Measurements from ENCODE around the gene BRCA2. TPM values are rescaled to one million over a fixed set of nuclear protein-coding genes. Genes with fewer than 3 reads are reported as not detected.

The BRCA2 gene
- polyA plus RNA-seq, 1 experiment, result 0.91 TPM

DNA sequence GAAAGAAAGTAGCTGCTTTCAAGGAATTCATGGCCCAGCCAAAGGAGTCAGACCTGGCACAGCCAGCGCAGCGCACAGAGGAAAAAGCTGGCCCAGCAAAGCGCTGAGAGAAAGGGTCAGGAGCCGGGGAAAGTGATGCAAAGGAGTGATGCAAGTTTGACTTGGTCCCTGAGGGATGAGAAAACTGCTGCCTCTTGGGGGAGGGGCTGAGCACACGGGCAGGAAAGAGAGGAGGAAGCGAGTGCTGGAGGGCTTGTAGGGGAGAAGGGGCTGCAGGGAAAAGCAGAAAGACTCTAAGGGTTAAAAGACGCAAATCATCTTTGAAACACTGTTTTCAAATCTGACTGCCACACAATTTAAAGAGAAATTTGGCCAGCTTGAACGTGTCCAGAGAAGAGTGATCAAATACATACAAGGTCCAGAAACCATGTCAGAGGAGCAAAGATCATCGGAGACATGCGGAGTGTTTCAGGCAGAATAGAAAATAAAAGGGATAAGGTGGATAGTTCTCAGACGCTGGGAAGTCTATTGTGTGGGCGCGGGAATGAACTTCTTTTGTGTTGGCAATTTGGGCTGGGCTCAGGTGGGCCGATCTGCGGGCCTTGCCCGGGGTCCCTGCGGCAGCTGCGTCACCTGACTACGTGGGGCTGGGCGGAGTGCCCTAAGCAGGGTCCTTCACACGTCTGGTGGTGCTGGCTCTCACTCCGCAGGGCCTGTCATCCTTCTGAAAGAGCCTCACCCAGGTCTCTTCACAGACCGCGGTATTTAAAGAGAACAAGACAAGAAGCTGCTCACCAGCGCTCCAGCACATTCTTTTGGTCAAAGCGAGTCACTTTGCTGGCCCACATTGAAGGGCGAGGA, 94.5 kb downstream of the BRCA2 start:
- TF ChIP-seq, protein P1, sequence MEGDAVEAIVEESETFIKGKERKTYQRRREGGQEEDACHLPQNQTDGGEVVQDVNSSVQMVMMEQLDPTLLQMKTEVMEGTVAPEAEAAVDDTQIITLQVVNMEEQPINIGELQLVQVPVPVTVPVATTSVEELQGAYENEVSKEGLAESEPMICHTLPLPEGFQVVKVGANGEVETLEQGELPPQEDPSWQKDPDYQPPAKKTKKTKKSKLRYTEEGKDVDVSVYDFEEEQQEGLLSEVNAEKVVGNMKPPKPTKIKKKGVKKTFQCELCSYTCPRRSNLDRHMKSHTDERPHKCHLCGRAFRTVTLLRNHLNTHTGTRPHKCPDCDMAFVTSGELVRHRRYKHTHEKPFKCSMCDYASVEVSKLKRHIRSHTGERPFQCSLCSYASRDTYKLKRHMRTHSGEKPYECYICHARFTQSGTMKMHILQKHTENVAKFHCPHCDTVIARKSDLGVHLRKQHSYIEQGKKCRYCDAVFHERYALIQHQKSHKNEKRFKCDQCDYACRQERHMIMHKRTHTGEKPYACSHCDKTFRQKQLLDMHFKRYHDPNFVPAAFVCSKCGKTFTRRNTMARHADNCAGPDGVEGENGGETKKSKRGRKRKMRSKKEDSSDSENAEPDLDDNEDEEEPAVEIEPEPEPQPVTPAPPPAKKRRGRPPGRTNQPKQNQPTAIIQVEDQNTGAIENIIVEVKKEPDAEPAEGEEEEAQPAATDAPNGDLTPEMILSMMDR (IDR thresholded peaks at IDR 0.05; ENCODE audit: insufficient read depth, low read depth, low read length), result no peak
- DNase-seq (ENCODE audit: low read depth), result no peak
- no peaks in the 10 kb centered on the region for H3K27me3 ChIP-seq (ENCODE audit: control insufficient read depth, insufficient read depth, low read length)
- no peaks in the 10 kb centered on the region for H3K36me3 ChIP-seq (ENCODE audit: control insufficient read depth, insufficient read depth, low read length)
- ChIA-PET POLR2A (no interaction called here), CTCF (interaction anchor here (1.4 kb wide), 1 partner anchor 34 kb away, joined by 4 read pairs; no protein-coding TSS in a partner anchor)
- H3K4me3 ChIP-seq (ENCODE audit: low read depth, low read length), result no peak overlapping the region

DNA sequence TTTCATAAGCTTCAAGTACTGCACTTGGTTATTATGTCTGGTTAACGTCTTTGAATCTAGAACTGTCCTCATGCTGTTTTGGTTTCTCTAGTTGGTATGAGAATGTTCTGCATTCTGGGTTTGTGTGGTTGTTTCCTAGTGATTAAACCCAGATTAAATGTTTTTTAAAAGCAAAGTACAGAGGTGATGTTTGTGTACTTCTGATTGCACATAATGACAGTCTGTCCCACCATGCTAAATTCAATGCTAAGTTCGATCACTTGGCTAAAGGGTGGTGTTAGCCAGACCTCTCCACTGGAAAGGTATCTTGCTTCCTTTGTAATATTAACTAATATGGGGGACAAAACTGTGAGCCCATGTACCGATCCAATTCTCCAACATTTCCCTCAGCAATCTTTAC, 98.0 kb downstream of the BRCA2 start:
- CTCF ChIA-PET, result interaction anchor here (1.0 to 2.1 kb wide), 2 partner anchors 11 to 12 kb away, joined by 3 to 7 read pairs; no protein-coding TSS in a partner anchor
- Histone ChIP-seq H3K27me3 (ENCODE audit: control insufficient read depth, insufficient read depth, low read length) (no peaks in the 10 kb centered on the region), H3K36me3 (ENCODE audit: control insufficient read depth, insufficient read depth, low read length) (no peaks in the 10 kb centered on the region), H3K4me3 (ENCODE audit: low read depth, low read length) (no peak overlapping the region)
- DNase-seq (ENCODE audit: low read depth), result no peak
- POLR2A ChIA-PET, result no interaction called here
- TF ChIP-seq, protein P1 (IDR thresholded peaks at IDR 0.05; ENCODE audit: insufficient read depth, low read depth, low read length), result no peak

DNA sequence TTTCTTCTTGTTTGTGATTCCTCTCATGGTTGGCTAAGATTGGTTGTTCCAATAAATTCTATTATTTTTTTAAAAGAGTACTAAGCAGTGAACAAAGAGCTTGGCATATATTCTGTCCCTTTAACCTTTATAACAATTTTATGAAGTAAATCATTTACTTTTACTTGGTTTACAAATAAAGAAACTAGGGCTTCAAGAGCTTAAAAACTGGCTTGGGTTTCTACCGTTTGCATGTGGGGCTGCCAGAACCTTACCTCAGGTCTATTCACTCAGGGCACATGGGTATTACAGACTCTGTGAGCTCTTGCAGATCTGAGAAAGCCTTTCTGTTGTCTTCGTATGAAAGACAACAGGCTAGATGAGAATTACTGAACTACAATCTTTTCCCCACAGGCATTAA, 99.3 kb downstream of the BRCA2 start:
- CTCF ChIA-PET, result interaction anchor here (0.8 to 2.1 kb wide), 7 partner anchors 8 to 504 kb away, joined by 3 to 8 read pairs (median 4); no protein-coding TSS in a partner anchor
- TF ChIP-seq, protein P1 (IDR thresholded peaks at IDR 0.05; ENCODE audit: insufficient read depth, low read depth, low read length), result no peak
- no peaks in the 10 kb centered on the region for H3K36me3 ChIP-seq (ENCODE audit: control insufficient read depth, insufficient read depth, low read length)

DNA sequence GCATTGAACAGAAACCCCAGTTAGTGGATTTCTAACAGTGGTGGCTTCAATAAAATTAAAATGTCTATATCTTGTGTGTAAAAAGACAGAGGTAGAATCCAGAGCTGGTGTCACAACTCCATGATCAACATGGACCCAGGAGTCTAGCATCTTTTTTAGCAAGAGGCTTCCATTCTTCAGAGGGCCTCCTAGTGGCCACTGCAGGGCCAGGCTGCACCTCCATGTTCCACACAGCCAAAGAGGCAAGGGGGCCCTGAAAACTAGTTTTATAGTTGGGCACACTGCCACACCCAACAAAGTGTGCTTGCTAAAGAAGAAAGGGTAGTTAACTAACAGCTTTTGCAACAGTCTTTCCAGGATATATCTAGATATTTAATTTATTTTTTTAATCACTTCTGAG, 99.7 kb downstream of the BRCA2 start:
- H3K36me3 ChIP-seq (ENCODE audit: control insufficient read depth, insufficient read depth, low read length), result no peaks in the 10 kb centered on the region
- ChIA-PET CTCF (interaction anchor here (0.8 to 2.1 kb wide), 7 partner anchors 8 to 505 kb away, joined by 3 to 8 read pairs (median 4); no protein-coding TSS in a partner anchor), POLR2A (no interaction called here)
- no peaks in the 10 kb centered on the region for H3K27me3 ChIP-seq (ENCODE audit: control insufficient read depth, insufficient read depth, low read length)
- no peak overlapping the region for H3K4me3 ChIP-seq (ENCODE audit: low read depth, low read length)
- TF ChIP-seq, protein P1 (IDR thresholded peaks at IDR 0.05; ENCODE audit: insufficient read depth, low read depth, low read length), result peak; percentile 56
- DNase-seq (ENCODE audit: low read depth), result no peak

More for the DNA sequence above, 99.3 kb downstream of the BRCA2 start:
- no peaks in the 10 kb centered on the region for H3K27me3 ChIP-seq (ENCODE audit: control insufficient read depth, insufficient read depth, low read length)
- DNase-seq (ENCODE audit: low read depth), result no peak
- H3K4me3 ChIP-seq (ENCODE audit: low read depth, low read length), result no peak overlapping the region
- POLR2A ChIA-PET, result no interaction called here

DNA sequence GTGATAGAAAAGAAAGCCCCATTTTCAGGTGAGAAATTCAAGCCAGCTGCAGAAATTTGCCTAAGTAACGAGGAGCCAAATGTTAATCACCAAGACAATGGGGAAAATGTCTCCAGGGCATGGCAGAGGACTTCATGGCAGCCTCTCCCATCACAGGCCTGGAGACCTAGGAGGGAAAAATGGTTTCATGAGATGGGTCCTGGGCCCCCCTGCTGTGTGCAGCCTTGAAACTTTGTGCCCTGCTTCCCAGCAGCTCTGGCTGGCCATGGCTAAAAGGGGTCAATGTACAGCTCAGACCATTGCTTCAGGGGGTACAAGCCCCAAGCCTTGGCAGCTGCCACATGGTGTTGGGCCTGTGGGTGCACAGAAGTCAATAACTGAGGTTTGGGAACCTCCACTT, 102.7 kb downstream of the BRCA2 start:
- TF ChIP-seq, protein P1 (IDR thresholded peaks at IDR 0.05; ENCODE audit: insufficient read depth, low read depth, low read length), result no peak
- POLR2A ChIA-PET, result no interaction called here
- no peak for DNase-seq (ENCODE audit: low read depth)
- H3K36me3 ChIP-seq (ENCODE audit: control insufficient read depth, insufficient read depth, low read length), result no peaks in the 10 kb centered on the region
- H3K4me3 ChIP-seq (ENCODE audit: low read depth, low read length), result no peak overlapping the region
- CTCF ChIA-PET, result no interaction called here
- H3K27me3 ChIP-seq (ENCODE audit: control insufficient read depth, insufficient read depth, low read length), result no peaks in the 10 kb centered on the region
